HG03103 (cell line): ENCODE data around the gene SMAD9.
A peak's percentile ranks its signal among the peaks of the same experiment; 100 is the strongest.

Source experiments
- ATAC-seq: cut with Tn5 transposase; IDR thresholded peaks from one replicate; pipeline ENCODE4 v1.9.1; 2021; ENCODE audit warnings: low read depth; ENCODE audit not compliant: unreplicated experiment

SMAD9 gene

GRCh38 chr13:36870050-36870692, 49.9 kb downstream of the SMAD9 start:
- ATAC-seq: no peak

- no peak for ATAC-seq
Observed at GRCh38 chr13:36866232-36866631, 53.8 kb downstream of the SMAD9 start.

- ATAC-seq: no peak
Observed at GRCh38 chr13:36865265-36865664, 54.8 kb downstream of the SMAD9 start.

- no peak for ATAC-seq
Observed at GRCh38 chr13:36862722-36863121, 57.3 kb downstream of the SMAD9 start.

GRCh38 chr13:36862002-36862685, 57.9 kb downstream of the SMAD9 start:
- no peak for ATAC-seq

GRCh38 chr13:36859259-36859658, 60.8 kb downstream of the SMAD9 start:
- no peak for ATAC-seq

GRCh38 chr13:36858290-36858689, 61.7 kb downstream of the SMAD9 start:
- peak; percentile 67 for ATAC-seq

GRCh38 chr13:36857253-36857652, 62.8 kb downstream of the SMAD9 start:
- ATAC-seq: no peak

GRCh38 chr13:36850790-36851438, 69.1 kb downstream of the SMAD9 start:
- no peak for ATAC-seq

GRCh38 chr13:36848199-36848982, 71.6 kb downstream of the SMAD9 start:
- ATAC-seq: peak; percentile 72

GRCh38 chr13:36847606-36848005, 72.4 kb downstream of the SMAD9 start:
- ATAC-seq: no peak

- ATAC-seq: no peak
Observed at GRCh38 chr13:36841391-36841790, 78.6 kb downstream of the SMAD9 start.

- no peak for ATAC-seq
Observed at GRCh38 chr13:36840718-36841250, 79.3 kb downstream of the SMAD9 start.

- ATAC-seq: no peak
Observed at GRCh38 chr13:36839981-36840380, 80.1 kb downstream of the SMAD9 start.

GRCh38 chr13:36839281-36839680, 80.8 kb downstream of the SMAD9 start:
- ATAC-seq: no peak

- ATAC-seq: no peak
Observed at GRCh38 chr13:36837354-36838092, 82.5 kb downstream of the SMAD9 start.

GRCh38 chr13:36834299-36834698, 85.7 kb downstream of the SMAD9 start:
- ATAC-seq: no peak

GRCh38 chr13:36831291-36831690, 88.7 kb downstream of the SMAD9 start:
- ATAC-seq: no peak

- ATAC-seq: no peak
Observed at GRCh38 chr13:36829753-36830152, 90.3 kb downstream of the SMAD9 start.

GRCh38 chr13:36822785-36823184, 97.3 kb downstream of the SMAD9 start:
- ATAC-seq: no peak
